Left lung (tissue), 10 donors: Measurements from ENCODE around the gene ABCB7. TPM values are rescaled to one million over a fixed set of nuclear protein-coding genes. Genes with fewer than 3 reads are reported as not detected.
"Not testable (repeated sequence)": the region's sequence is repeated elsewhere in the genome, so short reads cannot be mapped to it uniquely, and the experiment has no call there.

Source experiments
- ATAC-seq: fragments of 200-7000 bp; cut with Tn5 transposase; one replicate; pipeline ENCODE4 v1.9.1; 2020; ENCODE audit warnings: moderate library complexity
- DNase-seq, 4 donors: peaks; one replicate each; pipeline ENCODE4 v3.0.0-alpha.2; 2013 to 2020
- H3K27ac ChIP-seq, 2 donors: fragments of 200-600 bp; sonication (generic) in 1 of 2; one replicate each; pipeline versions ENCODE4 v1.5.0 to v1.8.0; 2020 to 2021
- H3K27me3 ChIP-seq, 2 donors: fragments of 200-600 bp; sonication (generic) in 1 of 2; one replicate each; pipeline versions ENCODE4 v1.5.0 to v1.8.0; 2020 to 2021
- H3K36me3 ChIP-seq, 2 donors: fragments of 200-600 bp; sonication (generic) in 1 of 2; one replicate each; pipeline versions ENCODE4 v1.5.0 to v1.8.0; 2020 to 2021
- H3K4me1 ChIP-seq, 2 donors: fragments of 200-600 bp; one replicate each; pipeline ENCODE4 v1.8.0; 2021
- H3K4me3 ChIP-seq, 2 donors: fragments of 200-600 bp; sonication (generic) in 1 of 2; one replicate each; pipeline versions ENCODE4 v1.5.0 to v1.8.0; 2020 to 2021; ENCODE audit warnings: mild to moderate bottlenecking in 1 of 2
- H3K9me3 ChIP-seq, 2 donors: fragments of 200-600 bp; sonication (generic) in 1 of 2; one replicate each; pipeline versions ENCODE4 v1.5.0 to v1.8.0; 2020 to 2021
- CTCF ChIP-seq, 2 donors: fragments of 200-600 bp; sonication (generic) in 1 of 2; IDR thresholded peaks; one replicate each; pipeline versions ENCODE4 v1.5.0 to v1.8.0; 2021; ENCODE audit warnings: antibody characterized with exemption in 2 of 2
- intact Hi-C, 2 donors: fragments of 100-400 bp; cut with DNase I; formaldehyde crosslinking; loops; one replicate each; pipeline versions ENCODE4 v1.11.2 to v1.14.2; 2022
- polyA plus RNA-seq, 6 donors: library from polyadenylated mRNA; unstranded; fragments of 120-200 nt; gene quantifications; one replicate each; pipeline ENCODE4 v1.2.1, GENCODE V29; 2013; ENCODE audit not compliant: insufficient read length in 6 of 6
- total RNA-seq, 2 donors: library from RNA; stranded (reverse); fragmentation: NEBNext Ultra II Directional; extraction: Animal tissue kit (Norgen Biotek cat#: 25700); gene quantifications; one replicate each; pipeline ENCODE4 v1.2.1, GENCODE V29; 2021
- donor health status: DM: no; HTN: yes; CAD: no.
- donor health status: DM: no; HTN: no; CAD: no.

The ABCB7 gene
- total and polyA plus RNA-seq, 8 donors, result 22.5 to 38.2 (median 32.0) TPM

GRCh38 chrX:75149654-75150053, 6.4 kb downstream of the ABCB7 start:
- Histone ChIP-seq H3K27me3 (no peaks in the 10 kb centered on the region), H3K9me3 (no peaks in the 10 kb centered on the region), H3K4me1 (no peaks in the 10 kb centered on the region), H3K4me3 (no peak overlapping the region), H3K36me3 (no peaks in the 10 kb centered on the region), H3K27ac (no peak overlapping the region)
- no peak for TF ChIP-seq CTCF (IDR thresholded peaks at IDR 0.05)
- intact Hi-C loops, result no loop called here
- ATAC-seq (no peak), DNase-seq (no peak)

GRCh38 chrX:75132672-75133071, 23.4 kb downstream of the ABCB7 start:
- no peak for ATAC-seq
- H3K9me3 ChIP-seq, result no peaks in the 10 kb centered on the region
- intact Hi-C loops, result no loop called here
- DNase-seq, result no peak
- no peak overlapping the region for H3K27ac ChIP-seq
- no peaks in the 10 kb centered on the region for H3K27me3 ChIP-seq
- H3K36me3 ChIP-seq, result no peaks in the 10 kb centered on the region
- no peak for TF ChIP-seq CTCF (IDR thresholded peaks at IDR 0.05)
- no peak overlapping the region for H3K4me3 ChIP-seq
- H3K4me1 ChIP-seq, result no peaks in the 10 kb centered on the region

- intact Hi-C loops, result no loop called here
- Histone ChIP-seq H3K27ac (no peak overlapping the region), H3K36me3 (no peaks in the 10 kb centered on the region)
Observed at GRCh38 chrX:75131973-75132627, 24.0 kb downstream of the ABCB7 start.

GRCh38 chrX:75129069-75129468, 27.0 kb downstream of the ABCB7 start:
- H3K27me3 ChIP-seq, ATAC-seq, H3K36me3 ChIP-seq, H3K4me1 ChIP-seq, intact Hi-C loops, H3K4me3 ChIP-seq, H3K27ac ChIP-seq, DNase-seq, H3K9me3 ChIP-seq: not testable (repeated sequence)

More at GRCh38 chrX:75131973-75132627, 24.0 kb downstream of the ABCB7 start:
- TF ChIP-seq CTCF (IDR thresholded peaks at IDR 0.05), result no peak
- ATAC-seq (no peak), DNase-seq (no peak)
- no peaks in the 10 kb centered on the region for H3K9me3 ChIP-seq
- H3K4me3 ChIP-seq, result no peak overlapping the region
- H3K27me3 ChIP-seq, result no peaks in the 10 kb centered on the region
- no peaks in the 10 kb centered on the region for H3K4me1 ChIP-seq

GRCh38 chrX:75118296-75118695, 37.8 kb downstream of the ABCB7 start:
- no peak overlapping the region for H3K27ac ChIP-seq
- H3K36me3 ChIP-seq, result no peaks in the 10 kb centered on the region
- TF ChIP-seq CTCF (IDR thresholded peaks at IDR 0.05), result no peak
- no peak for DNase-seq
- H3K4me1 ChIP-seq, result no peaks in the 10 kb centered on the region
- intact Hi-C loops, result no loop called here
- H3K4me3 ChIP-seq, result no peak overlapping the region
- H3K9me3 ChIP-seq, result no peaks in the 10 kb centered on the region
- no peaks in the 10 kb centered on the region for H3K27me3 ChIP-seq
- ATAC-seq, result no peak
